ENCODE measurements around the gene AGAP1. TPM values are rescaled to one million over a fixed set of nuclear protein-coding genes. Genes with fewer than 3 reads are reported as not detected.
A peak's percentile ranks its signal among the peaks of the same experiment; 100 is the strongest.

The AGAP1 gene
- polyA plus RNA-seq, 1 donor from 2014 or later, result 17.4 TPM

DNA sequence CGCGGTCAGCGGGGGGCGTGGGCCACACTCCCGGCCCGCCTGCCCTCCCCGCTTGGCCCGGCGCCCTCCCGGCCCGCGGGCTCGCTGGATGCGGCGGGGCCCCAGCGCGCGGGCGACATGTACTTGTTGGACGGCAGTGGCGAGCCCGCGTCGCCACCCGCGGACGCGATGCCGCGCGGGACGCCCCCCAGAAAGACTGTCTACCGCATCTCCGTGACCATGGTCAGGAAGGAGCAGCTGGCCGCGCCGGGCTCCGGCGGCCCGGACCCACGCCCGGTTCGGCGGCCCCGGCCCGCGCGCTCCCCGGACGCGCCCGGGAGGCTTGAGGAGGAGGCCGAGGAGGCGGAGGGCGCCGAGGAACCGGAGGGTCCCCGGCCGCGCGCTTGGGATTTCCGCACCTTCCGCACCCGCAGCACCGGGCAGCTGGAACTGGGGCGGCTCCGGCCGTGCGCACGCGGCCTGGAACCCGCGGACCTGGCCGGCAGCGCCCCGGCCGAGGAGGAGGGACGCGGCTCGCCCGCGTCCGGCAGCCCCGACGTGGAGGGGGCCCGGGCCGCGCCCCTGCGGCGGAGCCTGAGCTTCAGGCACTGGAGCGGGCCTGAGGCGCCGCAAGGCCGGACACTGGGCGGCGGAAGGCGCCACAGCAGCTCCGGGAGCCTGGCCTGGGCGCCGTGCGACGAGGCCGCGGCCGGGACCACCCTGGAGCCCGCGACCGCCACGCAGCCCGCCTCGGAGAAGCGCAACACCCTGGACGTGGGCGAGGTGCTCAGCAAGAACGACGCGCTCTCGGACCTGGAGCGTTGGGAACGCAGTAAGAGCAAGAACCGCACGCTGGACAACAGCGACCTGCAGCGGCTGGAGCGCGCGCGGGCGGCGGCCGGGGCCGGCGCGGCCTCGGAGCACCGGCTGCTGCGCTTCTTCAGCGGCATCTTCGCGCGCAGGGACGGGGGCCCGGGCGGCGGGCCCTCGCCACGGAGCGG is 176.4 kb downstream of the AGAP1 start:
- Histone ChIP-seq H3K79me2 (replicated peaks; ENCODE audit: insufficient read depth, low read length) (peaks cover 42% of the 10 kb centered on the region), H3K9me3 (ENCODE audit: low read length) (no peaks in the 10 kb centered on the region), H3K9me2 (ENCODE audit: insufficient read depth, low read length) (no peaks in the 10 kb centered on the region), H3K4me3 (ENCODE audit: low read length) (peak overlapping the region; percentile 82), H3K9ac (ENCODE audit: low read length) (peak overlapping the region; percentile 56), H2AFZ (ENCODE audit: low read depth, low read length) (no peak overlapping the region), H3K27me3 (ENCODE audit: insufficient read depth, low read depth, low read length) (peaks cover 8% of the 10 kb centered on the region), H3K27ac (ENCODE audit: low read length) (no peak overlapping the region), H3K4me2 (ENCODE audit: low read length) (no peak overlapping the region), H3K36me3 (ENCODE audit: insufficient read depth, low read length) (no peaks in the 10 kb centered on the region), H3F3A (ENCODE audit: insufficient read depth, low read length, poor library complexity, severe bottlenecking) (no peaks in the 10 kb centered on the region), H4K20me1 (ENCODE audit: insufficient read depth) (peaks cover 29% of the 10 kb centered on the region)
- TF ChIP-seq EP300 (conservative IDR thresholded peaks at IDR 0.05; ENCODE audit: poor library complexity, severe bottlenecking), result no peak
- TF ChIP-seq TAF1 (IDR thresholded peaks at IDR 0.05; ENCODE audit: low read depth), result no peak
- TF ChIP-seq RAD21 (conservative IDR thresholded peaks at IDR 0.05), result peak; percentile 69
- no peak for TF ChIP-seq EZH2 (IDR thresholded peaks at IDR 0.05; ENCODE audit: borderline replicate concordance, insufficient read depth, low read length, poor library complexity, severe bottlenecking)
- no peak for TF ChIP-seq POLR2AphosphoS5 (IDR thresholded peaks at IDR 0.05)
- TF ChIP-seq, protein P1, sequence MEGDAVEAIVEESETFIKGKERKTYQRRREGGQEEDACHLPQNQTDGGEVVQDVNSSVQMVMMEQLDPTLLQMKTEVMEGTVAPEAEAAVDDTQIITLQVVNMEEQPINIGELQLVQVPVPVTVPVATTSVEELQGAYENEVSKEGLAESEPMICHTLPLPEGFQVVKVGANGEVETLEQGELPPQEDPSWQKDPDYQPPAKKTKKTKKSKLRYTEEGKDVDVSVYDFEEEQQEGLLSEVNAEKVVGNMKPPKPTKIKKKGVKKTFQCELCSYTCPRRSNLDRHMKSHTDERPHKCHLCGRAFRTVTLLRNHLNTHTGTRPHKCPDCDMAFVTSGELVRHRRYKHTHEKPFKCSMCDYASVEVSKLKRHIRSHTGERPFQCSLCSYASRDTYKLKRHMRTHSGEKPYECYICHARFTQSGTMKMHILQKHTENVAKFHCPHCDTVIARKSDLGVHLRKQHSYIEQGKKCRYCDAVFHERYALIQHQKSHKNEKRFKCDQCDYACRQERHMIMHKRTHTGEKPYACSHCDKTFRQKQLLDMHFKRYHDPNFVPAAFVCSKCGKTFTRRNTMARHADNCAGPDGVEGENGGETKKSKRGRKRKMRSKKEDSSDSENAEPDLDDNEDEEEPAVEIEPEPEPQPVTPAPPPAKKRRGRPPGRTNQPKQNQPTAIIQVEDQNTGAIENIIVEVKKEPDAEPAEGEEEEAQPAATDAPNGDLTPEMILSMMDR (IDR thresholded peaks at IDR 0.05; ENCODE audit: poor library complexity, severe bottlenecking), result peak; percentile 66
- TF ChIP-seq REST (IDR thresholded peaks at IDR 0.05; ENCODE audit: borderline replicate concordance), result no peak
- peak; percentile 61 for TF ChIP-seq SMC3 (conservative IDR thresholded peaks at IDR 0.05; ENCODE audit: poor library complexity)
- peak; percentile 29 for TF ChIP-seq MXI1 (conservative IDR thresholded peaks at IDR 0.05; ENCODE audit: poor library complexity, severe bottlenecking)

DNA sequence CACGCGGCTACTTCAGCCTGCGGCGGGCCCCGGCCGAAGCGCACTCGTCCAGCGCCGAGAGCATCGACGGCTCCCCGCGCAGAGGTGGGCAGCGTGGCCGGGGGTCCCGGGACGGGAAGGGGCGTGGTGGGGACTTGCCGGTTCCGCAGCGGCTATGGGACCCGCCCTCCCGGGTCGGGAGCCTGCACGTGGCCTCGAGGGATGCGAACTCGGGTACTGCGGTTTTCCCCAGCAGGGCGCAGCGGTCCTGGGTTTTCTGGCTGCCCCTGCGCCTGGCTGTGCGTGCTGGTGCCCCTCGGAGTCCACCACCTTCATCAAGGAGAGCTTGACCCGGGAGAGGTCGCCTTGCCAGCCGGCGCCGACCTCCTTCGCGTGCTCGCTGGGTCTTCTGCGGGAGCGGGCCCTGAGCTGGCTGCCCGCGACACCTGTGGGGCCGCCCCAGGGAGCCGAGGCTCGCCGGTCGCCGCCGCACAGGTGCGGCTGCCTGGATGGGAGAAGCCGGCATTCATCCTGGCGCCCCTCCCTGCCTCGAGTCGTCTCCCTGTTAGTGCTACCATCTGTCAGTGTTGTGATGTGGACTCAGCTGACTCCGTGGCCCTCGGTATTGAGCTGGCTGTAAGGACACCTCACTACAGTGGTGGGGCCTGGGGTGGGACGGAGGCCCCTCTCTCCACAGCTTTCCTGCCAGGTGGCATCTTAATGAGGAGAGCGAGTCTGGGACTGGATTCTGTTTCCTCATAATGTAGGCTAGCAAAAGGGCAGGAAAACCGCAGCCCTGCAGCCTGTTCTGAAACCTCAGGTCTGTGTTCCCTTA is 177.3 kb downstream of the AGAP1 start:
- TF ChIP-seq REST (IDR thresholded peaks at IDR 0.05; ENCODE audit: borderline replicate concordance), result no peak
- TF ChIP-seq, protein P1 (IDR thresholded peaks at IDR 0.05; ENCODE audit: poor library complexity, severe bottlenecking), result peak; percentile 8
- Histone ChIP-seq H3K9ac (ENCODE audit: low read length) (peak overlapping the region; percentile 56), H3F3A (ENCODE audit: insufficient read depth, low read length, poor library complexity, severe bottlenecking) (no peaks in the 10 kb centered on the region), H3K9me3 (ENCODE audit: low read length) (no peaks in the 10 kb centered on the region), H3K27me3 (ENCODE audit: insufficient read depth, low read depth, low read length) (peaks cover 8% of the 10 kb centered on the region), H3K4me3 (ENCODE audit: low read length) (peak overlapping the region; percentile 82), H3K4me2 (ENCODE audit: low read length) (peak overlapping the region; percentile 84), H3K36me3 (ENCODE audit: insufficient read depth, low read length) (no peaks in the 10 kb centered on the region), H2AFZ (ENCODE audit: low read depth, low read length) (no peak overlapping the region), H3K27ac (ENCODE audit: low read length) (no peak overlapping the region), H3K9me2 (ENCODE audit: insufficient read depth, low read length) (no peaks in the 10 kb centered on the region), H3K79me2 (replicated peaks; ENCODE audit: insufficient read depth, low read length) (peaks cover 49% of the 10 kb centered on the region), H4K20me1 (ENCODE audit: insufficient read depth) (peaks cover 29% of the 10 kb centered on the region)

All from neural cell (in vitro differentiated cells).